Measurements from ENCODE around the gene EEF1AKMT1. TPM values are rescaled to one million over a fixed set of nuclear protein-coding genes. Genes with fewer than 3 reads are reported as not detected.
"Not testable (repeated sequence)": the region's sequence is repeated elsewhere in the genome, so short reads cannot be mapped to it uniquely, and the experiment has no call there.

Gene EEF1AKMT1
- total RNA-seq, 1 donor from 2014 or later: 12.9 TPM

GRCh38 chr13:20769834-20770233, 3.9 kb downstream of the EEF1AKMT1 start:
- H3K9me3 Mint-ChIP-seq: peaks cover 36% of the 10 kb centered on the region
- no peaks in the 10 kb centered on the region for H3K27me3 Mint-ChIP-seq (ENCODE audit: insufficient read depth)
- intact Hi-C loops (cut with micrococcal nuclease): loop anchor here (5.0 kb wide), 1 partner anchor 273 kb away; no protein-coding TSS in a partner anchor
- no peak for DNase-seq (ENCODE audit: low spot score)
- peaks cover 44% of the 10 kb centered on the region for H3K36me3 Mint-ChIP-seq (ENCODE audit: low read depth)
- peak overlapping the region; percentile 2 for H3K4me3 Mint-ChIP-seq
- peaks cover 27% of the 10 kb centered on the region for H3K4me1 Mint-ChIP-seq (ENCODE audit: low read depth)
- no peak overlapping the region for H3K27ac Mint-ChIP-seq

- peaks cover 44% of the 10 kb centered on the region for H3K36me3 Mint-ChIP-seq (ENCODE audit: low read depth)
- H3K9me3 Mint-ChIP-seq: peaks cover 36% of the 10 kb centered on the region
- H3K4me3 Mint-ChIP-seq: no peak overlapping the region
- H3K27ac Mint-ChIP-seq: no peak overlapping the region
- intact Hi-C loops (cut with micrococcal nuclease): no loop called here
- DNase-seq (ENCODE audit: low spot score): no peak
- H3K4me1 Mint-ChIP-seq (ENCODE audit: low read depth): peaks cover 22% of the 10 kb centered on the region
- H3K27me3 Mint-ChIP-seq (ENCODE audit: insufficient read depth): no peaks in the 10 kb centered on the region
These were observed 4.7 kb downstream of the EEF1AKMT1 start for GRCh38 chr13:20769091-20769490.

DNA sequence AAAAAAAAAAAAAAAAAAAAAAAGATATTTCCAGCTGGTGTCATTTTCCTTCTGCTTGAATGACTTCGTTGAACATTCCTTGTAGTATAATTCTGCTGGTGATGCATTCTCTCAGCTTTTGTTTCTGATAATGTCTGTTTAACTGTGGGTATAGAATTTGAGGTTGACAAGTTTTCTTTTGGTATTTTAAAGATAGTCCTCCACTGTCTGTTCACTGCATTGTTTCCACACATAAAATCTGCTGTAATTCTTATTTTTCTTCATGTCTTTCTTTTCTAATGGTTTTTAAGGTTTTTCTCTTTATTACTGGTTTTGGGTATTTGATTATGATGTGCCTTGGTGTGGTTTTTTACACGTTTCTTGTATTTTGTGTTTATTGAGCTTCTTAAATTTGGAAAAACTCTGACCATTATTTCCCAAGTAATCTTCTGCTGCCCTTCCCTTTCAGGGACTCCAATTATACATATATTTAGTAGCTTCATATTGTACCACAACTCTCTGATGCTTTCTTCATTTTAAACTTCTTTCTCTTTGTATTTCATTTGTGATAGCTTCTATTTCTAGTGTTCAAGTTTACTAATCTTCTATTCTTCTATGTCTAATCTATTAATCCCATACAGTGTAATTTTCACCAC, 6.3 kb downstream of the EEF1AKMT1 start:
- DNase-seq (ENCODE audit: low spot score): no peak
- Mint-ChIP-seq H3K9me3 (peaks cover 36% of the 10 kb centered on the region), H3K27ac (no peak overlapping the region), H3K4me3 (no peak overlapping the region), H3K36me3 (ENCODE audit: low read depth) (peaks cover 40% of the 10 kb centered on the region), H3K27me3 (ENCODE audit: insufficient read depth) (no peaks in the 10 kb centered on the region), H3K4me1 (ENCODE audit: low read depth) (peaks cover 10% of the 10 kb centered on the region)
- intact Hi-C loops (cut with micrococcal nuclease): no loop called here

GRCh38 chr13:20760872-20761271, 12.9 kb downstream of the EEF1AKMT1 start:
- intact Hi-C loops (cut with micrococcal nuclease): no loop called here
- peaks cover 10% of the 10 kb centered on the region for H3K9me3 Mint-ChIP-seq
- no peaks in the 10 kb centered on the region for H3K4me1 Mint-ChIP-seq (ENCODE audit: low read depth)
- no peaks in the 10 kb centered on the region for H3K27me3 Mint-ChIP-seq (ENCODE audit: insufficient read depth)
- no peak overlapping the region for H3K4me3 Mint-ChIP-seq
- peaks cover 8% of the 10 kb centered on the region for H3K36me3 Mint-ChIP-seq (ENCODE audit: low read depth)
- DNase-seq (ENCODE audit: low spot score): no peak
- no peak overlapping the region for H3K27ac Mint-ChIP-seq

- Mint-ChIP-seq H3K4me3 (no peak overlapping the region), H3K4me1 (ENCODE audit: low read depth) (no peaks in the 10 kb centered on the region), H3K36me3 (ENCODE audit: low read depth) (peaks cover 22% of the 10 kb centered on the region), H3K9me3 (peaks cover 64% of the 10 kb centered on the region), H3K27ac (no peak overlapping the region), H3K27me3 (ENCODE audit: insufficient read depth) (no peaks in the 10 kb centered on the region)
- intact Hi-C loops (cut with micrococcal nuclease): no loop called here
- no peak for DNase-seq (ENCODE audit: low spot score)
These were observed 19.8 kb downstream of the EEF1AKMT1 start for GRCh38 chr13:20754009-20754408.

GRCh38 chr13:20749377-20749776, 24.4 kb downstream of the EEF1AKMT1 start:
- no peaks in the 10 kb centered on the region for H3K4me1 Mint-ChIP-seq (ENCODE audit: low read depth)
- no peak overlapping the region for H3K4me3 Mint-ChIP-seq
- H3K27ac Mint-ChIP-seq: no peak overlapping the region
- intact Hi-C loops (cut with micrococcal nuclease): no loop called here
- peaks cover 76% of the 10 kb centered on the region for H3K9me3 Mint-ChIP-seq
- peaks cover 10% of the 10 kb centered on the region for H3K36me3 Mint-ChIP-seq (ENCODE audit: low read depth)
- H3K27me3 Mint-ChIP-seq (ENCODE audit: insufficient read depth): no peaks in the 10 kb centered on the region
- DNase-seq (ENCODE audit: low spot score): no peak

- intact Hi-C loops (cut with micrococcal nuclease); H3K4me3 Mint-ChIP-seq; H3K4me1 Mint-ChIP-seq (ENCODE audit: low read depth); DNase-seq (ENCODE audit: low spot score); H3K27ac Mint-ChIP-seq; H3K27me3 Mint-ChIP-seq (ENCODE audit: insufficient read depth); H3K36me3 Mint-ChIP-seq (ENCODE audit: low read depth): not testable (repeated sequence)
- peaks cover 37% of the 10 kb centered on the region for H3K9me3 Mint-ChIP-seq
These were observed 29.8 kb downstream of the EEF1AKMT1 start for GRCh38 chr13:20743830-20744404.

- no peaks in the 10 kb centered on the region for H3K4me1 Mint-ChIP-seq (ENCODE audit: low read depth)
These were observed 33.7 kb downstream of the EEF1AKMT1 start for GRCh38 chr13:20740021-20740420.

GRCh38 chr13:20738616-20739015, 35.1 kb downstream of the EEF1AKMT1 start:
- Mint-ChIP-seq H3K27ac (no peak overlapping the region), H3K27me3 (ENCODE audit: insufficient read depth) (no peaks in the 10 kb centered on the region), H3K36me3 (ENCODE audit: low read depth) (no peaks in the 10 kb centered on the region), H3K9me3 (peaks cover 4% of the 10 kb centered on the region), H3K4me1 (ENCODE audit: low read depth) (no peaks in the 10 kb centered on the region), H3K4me3 (no peak overlapping the region)
- DNase-seq (ENCODE audit: low spot score): no peak
- intact Hi-C loops (cut with micrococcal nuclease): no loop called here

More at GRCh38 chr13:20740021-20740420, 33.7 kb downstream of the EEF1AKMT1 start:
- intact Hi-C loops (cut with micrococcal nuclease): no loop called here
- Mint-ChIP-seq H3K27me3 (ENCODE audit: insufficient read depth) (no peaks in the 10 kb centered on the region), H3K27ac (no peak overlapping the region), H3K9me3 (peaks cover 16% of the 10 kb centered on the region), H3K36me3 (ENCODE audit: low read depth) (no peaks in the 10 kb centered on the region), H3K4me3 (no peak overlapping the region)
- DNase-seq (ENCODE audit: low spot score): no peak

DNA sequence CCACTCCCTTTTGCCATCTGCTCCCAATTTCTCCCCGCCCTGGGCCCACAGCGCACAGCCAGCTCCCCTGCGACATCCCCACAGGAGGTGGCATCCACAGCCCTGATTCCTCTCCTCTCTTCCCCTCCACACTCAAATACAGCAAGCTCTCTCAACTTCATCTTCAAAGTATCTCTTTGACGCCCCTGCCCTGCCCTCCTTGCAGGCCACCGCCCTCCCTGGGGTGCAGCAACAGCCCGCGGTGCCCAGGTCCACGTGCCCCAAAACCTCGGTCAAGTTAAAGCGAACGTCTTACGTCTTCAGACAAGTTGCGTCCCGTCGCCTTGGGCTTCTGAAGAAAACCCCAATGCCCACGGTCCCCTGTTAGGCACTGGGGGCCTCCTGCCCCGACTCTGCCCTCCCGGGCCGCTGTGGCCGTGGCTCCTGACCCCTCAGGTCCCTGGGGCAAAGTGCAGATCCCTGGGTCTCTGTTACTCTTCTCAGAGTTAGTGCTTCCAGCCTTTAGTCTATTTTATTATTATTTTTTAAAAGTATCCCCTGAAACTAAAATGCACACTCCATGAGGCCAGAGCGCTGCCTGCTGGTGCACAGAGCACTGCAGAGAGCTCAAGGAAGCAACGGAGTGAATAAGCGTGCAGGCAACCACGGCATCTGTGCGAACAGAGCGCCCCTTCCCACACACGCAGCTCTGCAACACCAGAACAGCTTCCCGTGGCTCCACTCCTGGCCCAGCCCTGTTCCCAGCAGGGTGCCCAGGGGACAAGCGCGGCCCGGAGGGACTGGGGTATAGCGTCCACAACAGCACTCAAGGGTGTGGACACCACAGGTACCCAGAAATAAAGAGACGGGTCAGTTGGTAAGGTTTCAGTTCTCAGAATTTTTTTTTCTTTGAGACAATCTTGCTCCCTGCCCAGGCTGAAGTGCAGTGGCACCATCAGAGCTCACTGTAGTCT, 43.9 kb downstream of the EEF1AKMT1 start:
- no peak overlapping the region for H3K27ac Mint-ChIP-seq
- no peaks in the 10 kb centered on the region for H3K9me3 Mint-ChIP-seq

DNA sequence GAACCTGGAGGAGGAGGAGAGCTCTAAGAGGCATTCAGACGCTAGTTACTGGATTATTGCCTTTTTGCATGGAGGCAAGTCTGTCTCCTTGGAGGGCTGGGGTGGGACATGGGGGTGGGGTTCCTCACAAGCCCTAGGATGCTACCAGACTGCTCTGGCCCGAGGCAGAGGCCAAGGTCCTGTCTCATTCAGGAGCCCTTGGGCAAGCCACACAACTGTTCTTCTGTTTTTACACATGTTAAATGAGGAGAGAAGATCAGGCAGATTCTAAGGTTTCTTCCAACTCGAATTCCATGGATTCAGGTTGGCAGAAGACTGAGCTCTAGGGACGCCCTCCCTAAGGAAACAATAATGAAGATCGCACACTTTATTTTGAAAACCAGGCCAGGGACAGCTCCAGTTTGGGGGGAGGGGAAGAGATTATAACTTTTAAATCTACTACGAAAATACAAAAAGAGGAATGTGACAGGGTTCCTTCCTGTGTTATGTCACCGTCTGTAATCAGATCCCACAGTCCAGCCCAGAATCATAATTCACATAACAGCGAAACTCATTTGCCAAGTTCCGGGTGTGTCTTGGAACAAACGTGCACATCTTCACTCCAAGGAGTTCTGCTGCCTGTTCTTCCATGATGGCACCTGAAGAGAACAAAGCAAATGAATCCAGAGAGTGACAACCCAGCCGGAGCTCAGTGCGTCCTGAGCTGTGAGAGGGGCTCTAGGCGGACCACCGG, 45.0 kb downstream of the EEF1AKMT1 start:
- Mint-ChIP-seq H3K4me3 (no peak overlapping the region), H3K4me1 (ENCODE audit: low read depth) (no peaks in the 10 kb centered on the region), H3K27ac (no peak overlapping the region), H3K36me3 (ENCODE audit: low read depth) (peaks cover 3% of the 10 kb centered on the region), H3K9me3 (no peaks in the 10 kb centered on the region), H3K27me3 (ENCODE audit: insufficient read depth) (no peaks in the 10 kb centered on the region)
- DNase-seq (ENCODE audit: low spot score): no peak
- intact Hi-C loops (cut with micrococcal nuclease): no loop called here

More for the DNA sequence above, 43.9 kb downstream of the EEF1AKMT1 start:
- H3K36me3 Mint-ChIP-seq (ENCODE audit: low read depth): peaks cover 3% of the 10 kb centered on the region
- H3K27me3 Mint-ChIP-seq (ENCODE audit: insufficient read depth): no peaks in the 10 kb centered on the region
- H3K4me1 Mint-ChIP-seq (ENCODE audit: low read depth): no peaks in the 10 kb centered on the region
- intact Hi-C loops (cut with micrococcal nuclease): no loop called here
- H3K4me3 Mint-ChIP-seq: no peak overlapping the region
- no peak for DNase-seq (ENCODE audit: low spot score)

GRCh38 chr13:20727856-20728255, 45.9 kb downstream of the EEF1AKMT1 start:
- Mint-ChIP-seq H3K36me3 (ENCODE audit: low read depth) (peaks cover 3% of the 10 kb centered on the region), H3K4me3 (no peak overlapping the region), H3K4me1 (ENCODE audit: low read depth) (no peaks in the 10 kb centered on the region), H3K27me3 (ENCODE audit: insufficient read depth) (peaks cover 2% of the 10 kb centered on the region), H3K27ac (no peak overlapping the region), H3K9me3 (no peaks in the 10 kb centered on the region)
- DNase-seq (ENCODE audit: low spot score): no peak
- intact Hi-C loops (cut with micrococcal nuclease): no loop called here
